B cell (primary cell): Measurements from ENCODE around the gene ALKBH3.

Experiments
- EZH2 ChIP-seq: IDR thresholded peaks from 2 replicates; pipeline ENCODE4 v1.6.1; 2012; ENCODE audit warnings: borderline replicate concordance, low read depth, mild to moderate bottlenecking, moderate library complexity, low read length; ENCODE audit not compliant: insufficient read depth, poor library complexity, severe bottlenecking
- TF ChIP-seq, protein P1 (sequence below): fragments of 200-600 bp; IDR thresholded peaks from one replicate; pipeline ENCODE4 v1.8.0; 2022; ENCODE audit warnings: antibody characterized with exemption, mild to moderate bottlenecking

DNA sequence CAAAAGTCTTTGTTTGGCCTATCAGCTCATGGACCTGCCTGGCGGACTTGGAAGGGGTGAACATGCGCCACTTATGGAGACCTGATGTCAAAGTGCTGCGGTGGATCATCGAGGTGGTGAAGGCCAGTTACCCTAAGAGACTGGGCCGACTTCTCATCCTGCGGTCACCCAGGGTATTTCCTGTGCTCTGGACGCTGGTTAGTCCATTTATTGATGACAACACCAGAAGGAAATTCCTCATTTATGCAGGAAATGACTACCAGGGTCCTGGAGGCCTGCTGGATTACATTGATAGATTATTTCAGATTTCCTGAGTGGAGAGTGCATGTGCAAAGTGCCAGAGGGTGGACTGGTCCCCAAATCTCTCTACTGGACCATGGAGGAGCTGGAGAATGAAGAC is 17.9 kb downstream of the ALKBH3 start:
- TF ChIP-seq, protein P1, sequence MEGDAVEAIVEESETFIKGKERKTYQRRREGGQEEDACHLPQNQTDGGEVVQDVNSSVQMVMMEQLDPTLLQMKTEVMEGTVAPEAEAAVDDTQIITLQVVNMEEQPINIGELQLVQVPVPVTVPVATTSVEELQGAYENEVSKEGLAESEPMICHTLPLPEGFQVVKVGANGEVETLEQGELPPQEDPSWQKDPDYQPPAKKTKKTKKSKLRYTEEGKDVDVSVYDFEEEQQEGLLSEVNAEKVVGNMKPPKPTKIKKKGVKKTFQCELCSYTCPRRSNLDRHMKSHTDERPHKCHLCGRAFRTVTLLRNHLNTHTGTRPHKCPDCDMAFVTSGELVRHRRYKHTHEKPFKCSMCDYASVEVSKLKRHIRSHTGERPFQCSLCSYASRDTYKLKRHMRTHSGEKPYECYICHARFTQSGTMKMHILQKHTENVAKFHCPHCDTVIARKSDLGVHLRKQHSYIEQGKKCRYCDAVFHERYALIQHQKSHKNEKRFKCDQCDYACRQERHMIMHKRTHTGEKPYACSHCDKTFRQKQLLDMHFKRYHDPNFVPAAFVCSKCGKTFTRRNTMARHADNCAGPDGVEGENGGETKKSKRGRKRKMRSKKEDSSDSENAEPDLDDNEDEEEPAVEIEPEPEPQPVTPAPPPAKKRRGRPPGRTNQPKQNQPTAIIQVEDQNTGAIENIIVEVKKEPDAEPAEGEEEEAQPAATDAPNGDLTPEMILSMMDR: no peak
- TF ChIP-seq EZH2: no peak
